PFSK-1 (cell line): ENCODE results near the gene COL5A3.

Experiments
- FOXP2 ChIP-seq: optimal IDR thresholded peaks from 2 replicates; pipeline ENCODE3; 2011; ENCODE audit warnings: borderline replicate concordance, control low read depth, inconsistent platforms; ENCODE audit not compliant: insufficient read depth; ENCODE audit errors: extremely low read length, extremely low read depth
- POLR2AphosphoS5 ChIP-seq: IDR thresholded peaks from 2 replicates; pipeline ENCODE4 v1.6.1; 2012; ENCODE audit warnings: low read depth, mild to moderate bottlenecking, control low read depth, low read length, moderate library complexity
- SIN3A ChIP-seq: IDR thresholded peaks from 2 replicates; pipeline ENCODE4 v1.6.1; 2012; ENCODE audit warnings: mild to moderate bottlenecking, low read length, moderate library complexity, borderline replicate concordance; ENCODE audit not compliant: insufficient read depth
- TAF1 ChIP-seq: IDR thresholded peaks from 2 replicates; pipeline ENCODE4 v1.6.1; 2012; ENCODE audit warnings: low read length, control low read depth, borderline replicate concordance; ENCODE audit not compliant: insufficient read depth
- TF ChIP-seq, protein P1 (sequence below), 2 experiments: IDR thresholded peaks; 2 replicates each; pipeline versions ENCODE4 v1.6.1 to v1.8.0; 2011 to 2012; ENCODE audit warnings: low read depth in 2 of 2, low read length in 2 of 2, control low read depth in 1 of 2, inconsistent platforms in 1 of 2, mild to moderate bottlenecking in 1 of 2, moderate library complexity in 1 of 2; ENCODE audit not compliant: insufficient read depth in 1 of 2

COL5A3 gene

DNA sequence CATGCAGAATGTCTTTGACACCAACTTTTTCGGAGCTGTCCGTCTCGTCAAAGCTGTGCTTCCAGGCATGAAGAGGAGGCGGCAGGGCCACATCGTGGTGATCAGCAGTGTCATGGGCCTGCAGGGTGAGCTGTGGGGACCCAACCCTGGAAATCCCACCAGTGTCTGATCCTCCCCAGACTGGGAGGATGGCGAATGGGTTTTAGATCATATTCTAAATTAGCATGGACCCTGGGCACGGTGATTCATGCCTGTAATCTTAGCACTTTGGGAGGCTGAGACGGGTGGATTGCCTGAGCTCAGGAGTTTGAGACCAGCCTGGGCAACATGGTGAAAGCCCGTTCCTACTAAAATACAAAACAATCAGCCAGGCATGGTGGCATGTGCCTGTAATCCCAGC, 8.5 kb upstream of the COL5A3 start:
- TF ChIP-seq TAF1 (no peak), FOXP2 (no peak), SIN3A (no peak)
- TF ChIP-seq, protein P1, sequence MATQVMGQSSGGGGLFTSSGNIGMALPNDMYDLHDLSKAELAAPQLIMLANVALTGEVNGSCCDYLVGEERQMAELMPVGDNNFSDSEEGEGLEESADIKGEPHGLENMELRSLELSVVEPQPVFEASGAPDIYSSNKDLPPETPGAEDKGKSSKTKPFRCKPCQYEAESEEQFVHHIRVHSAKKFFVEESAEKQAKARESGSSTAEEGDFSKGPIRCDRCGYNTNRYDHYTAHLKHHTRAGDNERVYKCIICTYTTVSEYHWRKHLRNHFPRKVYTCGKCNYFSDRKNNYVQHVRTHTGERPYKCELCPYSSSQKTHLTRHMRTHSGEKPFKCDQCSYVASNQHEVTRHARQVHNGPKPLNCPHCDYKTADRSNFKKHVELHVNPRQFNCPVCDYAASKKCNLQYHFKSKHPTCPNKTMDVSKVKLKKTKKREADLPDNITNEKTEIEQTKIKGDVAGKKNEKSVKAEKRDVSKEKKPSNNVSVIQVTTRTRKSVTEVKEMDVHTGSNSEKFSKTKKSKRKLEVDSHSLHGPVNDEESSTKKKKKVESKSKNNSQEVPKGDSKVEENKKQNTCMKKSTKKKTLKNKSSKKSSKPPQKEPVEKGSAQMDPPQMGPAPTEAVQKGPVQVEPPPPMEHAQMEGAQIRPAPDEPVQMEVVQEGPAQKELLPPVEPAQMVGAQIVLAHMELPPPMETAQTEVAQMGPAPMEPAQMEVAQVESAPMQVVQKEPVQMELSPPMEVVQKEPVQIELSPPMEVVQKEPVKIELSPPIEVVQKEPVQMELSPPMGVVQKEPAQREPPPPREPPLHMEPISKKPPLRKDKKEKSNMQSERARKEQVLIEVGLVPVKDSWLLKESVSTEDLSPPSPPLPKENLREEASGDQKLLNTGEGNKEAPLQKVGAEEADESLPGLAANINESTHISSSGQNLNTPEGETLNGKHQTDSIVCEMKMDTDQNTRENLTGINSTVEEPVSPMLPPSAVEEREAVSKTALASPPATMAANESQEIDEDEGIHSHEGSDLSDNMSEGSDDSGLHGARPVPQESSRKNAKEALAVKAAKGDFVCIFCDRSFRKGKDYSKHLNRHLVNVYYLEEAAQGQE (IDR thresholded peaks at IDR 0.05; ENCODE audit: insufficient read depth in 1 of 2, low read depth in 2 of 2, low read length in 2 of 2), result no peak

DNA sequence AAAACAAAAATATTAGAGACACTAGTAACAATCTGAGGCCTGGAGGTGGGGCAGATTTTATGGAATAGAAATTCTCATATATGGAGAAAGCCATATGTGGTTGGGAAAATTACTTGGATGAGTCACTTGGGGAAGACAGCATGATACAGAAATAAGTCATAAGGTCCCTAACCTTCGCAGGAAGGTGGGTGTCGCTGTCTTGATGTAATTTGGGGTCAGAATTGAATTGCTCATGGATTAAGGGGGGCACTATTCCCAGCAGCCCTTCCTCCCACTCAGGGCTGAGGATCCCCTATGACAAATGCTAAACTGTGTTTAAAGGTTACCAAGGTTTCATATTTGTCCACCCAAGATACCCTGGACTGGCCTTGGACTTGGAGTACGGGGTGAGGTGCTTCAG, 8.0 kb upstream of the COL5A3 start:
- TF ChIP-seq, protein P1 (IDR thresholded peaks at IDR 0.05; ENCODE audit: insufficient read depth in 1 of 2, low read depth in 2 of 2, low read length in 2 of 2), result no peak

DNA sequence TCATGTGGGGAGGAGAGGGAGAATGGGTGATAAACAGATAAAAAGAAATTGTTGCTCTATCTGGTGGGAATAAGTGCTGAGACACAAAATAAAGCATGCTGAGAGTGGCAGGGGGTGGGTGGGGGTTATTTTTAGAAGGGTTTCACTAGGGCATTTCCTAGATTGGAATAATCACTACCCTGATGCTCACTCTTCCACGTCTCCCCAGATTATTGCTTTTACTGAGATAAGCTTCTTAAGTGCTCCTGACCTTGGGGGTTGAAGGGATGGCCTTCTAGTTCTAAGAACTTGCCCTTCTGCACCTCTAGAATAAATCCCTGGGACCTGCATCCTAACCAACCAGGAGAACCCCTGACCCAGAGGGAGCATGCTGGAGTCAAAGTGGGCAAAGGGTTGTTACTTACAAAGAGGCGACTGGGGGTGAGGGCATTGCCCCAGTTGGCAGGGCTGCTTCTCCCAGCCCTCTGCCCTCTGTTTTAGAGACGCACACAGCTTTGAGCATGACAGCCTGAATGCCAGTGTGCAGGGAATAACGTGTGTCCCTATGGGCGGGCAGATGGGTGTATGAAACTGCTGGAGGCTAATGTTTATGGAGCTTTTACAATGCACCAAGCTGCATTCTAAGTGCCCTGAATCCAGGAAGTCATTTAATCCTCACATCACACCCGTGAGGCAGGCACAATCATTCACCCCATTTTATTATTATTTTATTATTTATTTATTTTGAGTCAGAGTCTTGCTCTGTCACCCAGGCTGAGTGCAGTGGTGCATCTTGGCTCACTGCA, 3.7 kb upstream of the COL5A3 start:
- TF ChIP-seq, protein P1 (IDR thresholded peaks at IDR 0.05; ENCODE audit: insufficient read depth in 1 of 2, low read depth in 2 of 2, low read length in 2 of 2), result no peak
- no peak for TF ChIP-seq FOXP2
- TF ChIP-seq SIN3A, result no peak
- TF ChIP-seq TAF1, result no peak
- TF ChIP-seq POLR2AphosphoS5, result no peak

DNA sequence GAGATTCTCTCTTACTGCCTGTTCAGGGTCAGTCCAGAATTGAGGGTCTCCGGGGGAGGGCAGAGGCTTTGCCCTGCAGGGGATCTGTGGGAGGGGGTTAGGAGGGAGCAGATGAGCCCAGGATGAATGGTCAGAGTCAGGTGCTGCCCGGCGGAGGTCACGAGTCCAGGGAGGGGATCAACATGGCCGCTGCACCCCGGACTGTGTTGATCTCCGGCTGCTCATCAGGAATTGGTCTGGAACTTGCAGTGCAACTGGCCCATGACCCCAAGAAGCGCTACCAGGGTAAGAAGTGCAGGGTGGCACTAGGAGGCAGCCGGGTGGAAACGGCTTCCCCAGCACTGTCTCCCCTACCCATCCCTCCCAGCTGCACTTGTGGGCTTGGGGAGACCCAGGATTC, 3.0 kb upstream of the COL5A3 start, which contains the start of gene RDH8:
Gene RDH8, plus strand, starts transcription at position 168 of the 400 bp plus-strand sequence. Its CDS starts 15 bp downstream, at position 183.
- TF ChIP-seq FOXP2, result no peak
- TF ChIP-seq SIN3A, result no peak
- TF ChIP-seq, protein P1 (IDR thresholded peaks at IDR 0.05; ENCODE audit: insufficient read depth in 1 of 2, low read depth in 2 of 2, low read length in 2 of 2), result no peak
- no peak for TF ChIP-seq TAF1
- no peak for TF ChIP-seq POLR2AphosphoS5

DNA sequence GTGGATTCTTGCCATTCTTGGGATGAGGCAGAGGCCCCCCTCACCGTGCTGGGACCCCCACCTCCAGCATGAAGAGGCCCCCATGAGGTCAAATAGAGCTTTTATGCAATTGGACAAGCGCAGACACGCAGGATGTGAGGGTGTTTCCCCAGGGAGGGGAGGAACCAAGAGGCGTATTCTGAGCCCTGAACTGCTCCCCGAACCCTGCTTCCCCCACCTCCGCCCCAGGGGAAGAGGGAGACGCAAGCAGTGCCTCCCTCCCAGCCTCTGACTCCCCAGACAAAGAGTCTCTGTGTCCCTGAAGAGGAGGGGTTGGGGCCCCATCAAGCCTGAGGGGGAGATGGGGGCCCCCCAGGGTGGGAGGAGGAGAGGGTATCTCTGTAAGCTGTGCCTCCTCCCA, 1.7 kb upstream of the COL5A3 start:
- TF ChIP-seq FOXP2 (no peak), SIN3A (no peak), TAF1 (no peak), POLR2AphosphoS5 (no peak)
- TF ChIP-seq, protein P1 (IDR thresholded peaks at IDR 0.05; ENCODE audit: insufficient read depth in 1 of 2, low read depth in 2 of 2, low read length in 2 of 2), result no peak
